ENCODE results near the gene GAL3ST3.
"Not testable (repeated sequence)": the region's sequence is repeated elsewhere in the genome, so short reads cannot be mapped to it uniquely, and the experiment has no call there.

The GAL3ST3 gene

GRCh38 chr11:66048547-66049323 lies at the start of gene GAL3ST3:
GAL3ST3 (minus strand) TSS chr11:66049161; CDS start chr11:66045415, 3,746 bp downstream.
- no peak for DNase-seq

- DNase-seq, result not testable (repeated sequence)
Observed at GRCh38 chr11:66092125-66092524, 43.2 kb upstream of the GAL3ST3 start.

GRCh38 chr11:66090288-66090687 lies 41.3 kb upstream of the GAL3ST3 start:
- no peak for DNase-seq

- no peak for DNase-seq
Observed at GRCh38 chr11:66089067-66089466, 40.1 kb upstream of the GAL3ST3 start.

GRCh38 chr11:66087148-66087908 lies 38.4 kb upstream of the GAL3ST3 start:
- no peak for DNase-seq

GRCh38 chr11:66084821-66085475 lies 36.0 kb upstream of the GAL3ST3 start:
- no peak for DNase-seq

- DNase-seq, result no peak
Observed at GRCh38 chr11:66083767-66084166, 34.8 kb upstream of the GAL3ST3 start.

- DNase-seq, result peak; percentile 92
Observed at GRCh38 chr11:66082946-66083698, 34.2 kb upstream of the GAL3ST3 start.

GRCh38 chr11:66081505-66081904 lies 32.5 kb upstream of the GAL3ST3 start:
- DNase-seq, result no peak

GRCh38 chr11:66080055-66080817 lies 31.3 kb upstream of the GAL3ST3 start:
- no peak for DNase-seq

GRCh38 chr11:66078949-66079348 lies 30.0 kb upstream of the GAL3ST3 start:
- not testable (repeated sequence) for DNase-seq

- DNase-seq, result no peak
Observed at GRCh38 chr11:66077927-66078326, 29.0 kb upstream of the GAL3ST3 start.

- no peak for DNase-seq
Observed at GRCh38 chr11:66076561-66076960, 27.6 kb upstream of the GAL3ST3 start.

GRCh38 chr11:66075273-66075672 lies 26.3 kb upstream of the GAL3ST3 start:
- DNase-seq, result no peak

- no peak for DNase-seq
Observed at GRCh38 chr11:66073669-66074068, 24.7 kb upstream of the GAL3ST3 start.

GRCh38 chr11:66072518-66072917 lies 23.6 kb upstream of the GAL3ST3 start:
- no peak for DNase-seq

- DNase-seq, result no peak
Observed at GRCh38 chr11:66072081-66072480, 23.1 kb upstream of the GAL3ST3 start.

- no peak for DNase-seq
Observed at GRCh38 chr11:66071381-66071801, 22.4 kb upstream of the GAL3ST3 start.

- DNase-seq, result peak; percentile 7
Observed at GRCh38 chr11:66070604-66071380, 21.8 kb upstream of the GAL3ST3 start.

GRCh38 chr11:66069715-66070603 lies 21.0 kb upstream of the GAL3ST3 start, which contains the start of gene PACS1:
PACS1 (plus strand) TSS chr11:66070272; CDS start chr11:66070487, 215 bp downstream.
- DNase-seq, result peak; percentile 60
